Fibroblast of the aortic adventitia (primary cell): ENCODE results near the gene PLCE1. TPM values are rescaled to one million over a fixed set of nuclear protein-coding genes. Genes with fewer than 3 reads are reported as not detected.
"Not testable (repeated sequence)": the region's sequence is repeated elsewhere in the genome, so short reads cannot be mapped to it uniquely, and the experiment has no call there.

ENCODE experiments used
- DNase-seq: peaks from one replicate; pipeline ENCODE4 v3.0.0-alpha.2; 2010; ENCODE audit warnings: low read depth
- H3K4me3 ChIP-seq: 2 replicates; pipeline ENCODE4 v1.5.1; 2011; ENCODE audit warnings: low read depth, mild to moderate bottlenecking, control low read depth, low read length, moderate library complexity
- total RNA-seq: library from RNA; depleted of rRNA; stranded (reverse); fragments of >200 nt; gene quantifications from 2 replicates; pipeline ENCODE4 v1.2.3, GENCODE V29; 2012; ENCODE audit warnings: low replicate concordance
- TF ChIP-seq, protein P1 (sequence below): IDR thresholded peaks from 2 replicates; pipeline ENCODE4 v1.5.1; 2011; ENCODE audit warnings: mild to moderate bottlenecking, low read length, control low read depth, inconsistent platforms; ENCODE audit not compliant: insufficient read depth

The PLCE1 gene
- total RNA-seq, 1 donor = 8.9 TPM

DNA sequence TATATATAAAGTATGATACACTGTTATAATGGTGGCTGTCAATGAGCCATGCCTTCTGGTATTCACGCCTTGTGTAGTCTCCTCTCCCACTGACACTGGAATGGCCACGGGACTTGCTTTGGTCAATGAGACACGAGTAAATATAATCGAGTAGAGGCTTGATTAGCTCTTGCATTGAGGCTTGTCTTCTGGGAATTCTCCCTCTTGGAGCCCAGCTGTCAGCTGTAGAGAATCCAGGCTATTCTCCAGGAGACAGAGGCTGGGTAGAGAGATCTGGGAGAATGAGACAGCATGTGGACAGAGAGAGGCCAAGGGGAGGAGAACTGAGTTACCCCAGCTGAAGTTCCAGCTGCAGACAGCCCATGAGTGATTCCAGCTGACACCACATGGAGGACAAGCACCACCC is 25.2 kb upstream of the PLCE1 start:
- H3K4me3 ChIP-seq = no peak overlapping the region
- peak; percentile 20 for DNase-seq
- TF ChIP-seq, protein P1, sequence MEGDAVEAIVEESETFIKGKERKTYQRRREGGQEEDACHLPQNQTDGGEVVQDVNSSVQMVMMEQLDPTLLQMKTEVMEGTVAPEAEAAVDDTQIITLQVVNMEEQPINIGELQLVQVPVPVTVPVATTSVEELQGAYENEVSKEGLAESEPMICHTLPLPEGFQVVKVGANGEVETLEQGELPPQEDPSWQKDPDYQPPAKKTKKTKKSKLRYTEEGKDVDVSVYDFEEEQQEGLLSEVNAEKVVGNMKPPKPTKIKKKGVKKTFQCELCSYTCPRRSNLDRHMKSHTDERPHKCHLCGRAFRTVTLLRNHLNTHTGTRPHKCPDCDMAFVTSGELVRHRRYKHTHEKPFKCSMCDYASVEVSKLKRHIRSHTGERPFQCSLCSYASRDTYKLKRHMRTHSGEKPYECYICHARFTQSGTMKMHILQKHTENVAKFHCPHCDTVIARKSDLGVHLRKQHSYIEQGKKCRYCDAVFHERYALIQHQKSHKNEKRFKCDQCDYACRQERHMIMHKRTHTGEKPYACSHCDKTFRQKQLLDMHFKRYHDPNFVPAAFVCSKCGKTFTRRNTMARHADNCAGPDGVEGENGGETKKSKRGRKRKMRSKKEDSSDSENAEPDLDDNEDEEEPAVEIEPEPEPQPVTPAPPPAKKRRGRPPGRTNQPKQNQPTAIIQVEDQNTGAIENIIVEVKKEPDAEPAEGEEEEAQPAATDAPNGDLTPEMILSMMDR = no peak

DNA sequence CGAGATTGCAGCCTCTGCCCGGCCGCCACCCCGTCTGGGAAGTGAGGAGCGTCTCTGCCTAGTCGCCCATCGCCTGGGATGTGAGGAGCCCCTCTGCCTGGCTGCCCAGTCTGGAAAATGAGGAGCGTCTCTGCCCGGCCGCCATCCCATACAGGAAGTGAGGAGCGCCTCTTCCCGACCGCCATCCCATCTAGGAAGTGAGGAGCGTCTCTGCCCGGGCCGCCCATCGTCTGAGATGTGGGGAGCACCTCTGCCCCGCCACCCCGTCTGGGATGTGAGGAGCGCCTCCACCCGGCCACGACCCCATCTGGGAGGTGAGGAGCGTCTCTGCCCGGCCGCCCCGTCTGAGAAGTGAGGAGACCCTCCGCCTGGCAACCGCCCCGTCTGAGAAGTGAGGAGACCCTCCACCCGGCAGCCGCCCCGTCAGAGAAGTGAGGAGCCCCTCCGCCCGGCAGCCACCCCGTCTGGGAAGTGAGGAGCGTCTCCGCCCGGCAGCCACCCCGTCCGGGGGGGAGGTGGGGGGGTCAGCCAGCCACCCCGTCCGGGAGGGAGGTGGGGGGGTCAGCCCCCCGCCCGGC is 23.2 kb upstream of the PLCE1 start:
- H3K4me3 ChIP-seq, DNase-seq: not testable (repeated sequence)

DNA sequence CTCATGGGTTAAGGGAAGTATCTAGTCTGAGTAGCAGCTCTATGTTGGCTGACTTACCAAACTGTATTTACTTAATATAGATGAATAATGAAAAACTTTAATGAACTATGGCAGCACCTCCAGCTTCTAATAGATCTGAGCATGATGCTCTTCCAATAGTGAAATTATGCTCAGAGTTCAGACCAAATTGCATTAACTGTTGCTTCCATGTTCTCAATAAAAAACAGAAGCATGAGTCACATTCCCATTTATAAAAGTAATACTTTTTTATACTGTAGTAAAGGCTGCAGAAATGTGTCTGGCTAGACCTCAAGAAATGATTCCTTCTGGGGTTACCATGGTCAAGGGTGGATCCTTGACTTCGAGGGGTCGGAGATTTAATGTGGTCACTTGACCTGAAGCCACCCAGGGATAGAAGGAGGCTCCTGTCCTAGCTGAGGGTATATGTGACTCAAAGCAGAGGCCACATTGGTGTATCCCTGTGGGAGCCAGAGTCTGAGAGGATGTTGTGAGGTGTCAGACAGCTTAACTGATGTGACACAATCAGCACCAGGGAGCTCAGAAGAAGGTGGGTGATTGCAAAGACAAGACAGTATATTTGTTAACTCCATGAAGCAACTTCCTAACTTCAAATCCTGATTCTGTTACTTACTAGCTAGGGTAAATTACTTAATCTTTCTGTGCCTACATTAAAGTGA is 19.8 kb upstream of the PLCE1 start:
- H3K4me3 ChIP-seq = no peak overlapping the region
- TF ChIP-seq, protein P1 = no peak
- no peak for DNase-seq

DNA sequence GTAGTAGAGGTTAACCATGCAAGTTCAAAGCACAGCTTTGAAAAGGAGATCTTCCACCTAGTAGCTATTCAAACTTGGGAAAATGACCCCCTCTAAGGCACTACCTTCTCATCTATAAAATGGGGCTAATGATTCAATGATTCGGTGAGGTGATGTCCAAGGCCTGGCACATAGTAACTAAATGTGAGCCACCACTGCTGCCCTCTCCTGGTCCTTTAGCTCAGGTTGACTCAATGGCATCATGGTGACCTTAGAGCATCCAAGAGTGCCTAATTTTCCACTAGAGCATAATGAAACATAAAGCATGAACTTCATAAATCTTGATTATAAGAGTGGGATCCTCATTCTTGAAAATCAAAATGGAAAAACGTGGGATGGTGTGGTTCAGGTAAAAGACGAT is 16.3 kb upstream of the PLCE1 start:
- no peak overlapping the region for H3K4me3 ChIP-seq
- TF ChIP-seq, protein P1 = no peak
- no peak for DNase-seq

DNA sequence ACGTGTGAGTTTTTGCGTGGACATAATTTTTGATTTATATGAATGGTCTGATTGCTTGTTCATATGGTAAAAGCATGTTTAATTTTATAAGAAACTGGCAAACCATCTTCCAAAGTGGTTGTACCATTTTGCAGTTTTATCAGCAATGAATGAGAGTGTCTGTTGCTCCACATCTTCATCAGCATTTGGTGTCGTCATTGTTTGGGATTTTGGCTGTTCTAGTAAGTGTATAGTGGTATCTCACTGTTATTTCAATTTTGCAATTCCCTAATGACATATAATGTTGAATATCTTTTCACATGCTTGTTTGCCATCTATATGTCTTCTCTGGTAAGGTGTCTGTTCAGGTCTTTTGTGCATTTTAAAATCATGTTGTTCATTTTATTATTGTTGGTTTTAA is 13.2 kb upstream of the PLCE1 start:
- H3K4me3 ChIP-seq = no peak overlapping the region
- TF ChIP-seq, protein P1 = no peak
- no peak for DNase-seq

DNA sequence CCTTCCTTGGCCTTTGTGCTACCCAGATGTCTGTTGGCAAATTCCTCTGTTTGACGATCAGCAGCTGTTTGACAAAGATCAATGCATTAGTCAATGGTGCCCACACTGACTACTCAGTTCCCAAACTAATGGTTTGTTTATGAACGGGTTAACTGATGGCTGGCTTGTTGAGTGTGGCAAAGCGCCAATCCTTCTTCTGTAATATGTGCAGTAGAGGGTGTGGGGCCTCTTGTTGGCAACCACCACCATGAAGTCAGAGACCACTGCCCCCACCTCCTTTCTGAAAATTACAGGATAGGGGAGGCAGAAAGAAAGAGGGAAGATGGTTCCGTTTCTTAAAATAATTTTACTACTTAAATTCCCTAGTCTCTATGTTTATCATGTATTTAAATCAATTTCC is 2.6 kb upstream of the PLCE1 start:
- TF ChIP-seq, protein P1 = no peak
- DNase-seq = no peak
- no peak overlapping the region for H3K4me3 ChIP-seq

DNA sequence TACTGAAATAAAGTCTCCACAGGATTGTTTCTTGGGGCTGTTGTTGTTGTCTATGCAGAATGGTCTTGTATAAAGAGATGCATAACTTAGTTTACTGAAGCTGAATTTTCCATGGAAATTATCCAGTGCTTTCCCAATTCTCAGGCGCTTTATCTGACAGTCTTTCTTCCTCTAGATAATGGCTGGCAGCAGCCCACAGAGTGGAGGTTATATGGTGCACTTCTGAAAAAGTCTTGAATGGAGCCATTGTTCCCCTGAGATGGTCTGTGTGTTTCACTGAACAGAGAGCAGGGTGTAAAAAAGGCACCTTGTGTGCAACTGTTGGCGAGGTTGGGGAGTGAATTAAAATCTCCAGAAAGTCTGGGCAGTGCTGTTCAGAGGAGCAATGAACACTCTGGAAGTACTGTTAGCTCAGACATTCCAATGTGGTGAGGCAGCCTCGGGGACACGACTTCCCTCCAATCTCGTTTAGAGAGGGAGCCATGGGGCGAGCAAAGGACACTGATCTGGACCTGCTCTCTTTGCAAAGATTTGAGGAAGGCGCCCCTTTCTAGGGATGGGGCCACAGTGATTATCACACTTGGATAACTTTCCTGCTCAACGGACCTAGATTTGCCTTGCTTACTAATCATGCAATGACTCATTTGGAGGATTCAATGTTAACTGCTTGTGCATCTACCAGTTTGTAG is 2.0 kb upstream of the PLCE1 start:
- TF ChIP-seq, protein P1 = no peak
- DNase-seq = peak; percentile 83
- H3K4me3 ChIP-seq = peak overlapping the region; percentile 37
